Stimulated activated effector memory CD8-positive, alpha-beta T cell treated with anti-CD3 and anti-CD28 coated beads, Interleukin-12 subunit alpha, Interleukin-12 subunit beta, amount 100 ng/mL, for 72 hours (primary cell): ENCODE measurements around the gene FOXO3.

ENCODE experiments used
- ATAC-seq: fragments of 150-1000 bp; cut with Tn5 transposase; 2 replicates; pipeline ENCODE4 v1.10.0; 2021
- DNase-seq, 2 donors: peaks; one replicate each; pipeline ENCODE4 v3.0.0; 2021 to 2022; ENCODE audit warnings: low spot score in 2 of 2
- H3K27ac Mint-ChIP-seq: one replicate; pipeline ENCODE4 v1.8.0; 2022; ENCODE audit warnings: mild to moderate bottlenecking, mixed read lengths
- H3K36me3 Mint-ChIP-seq: one replicate; pipeline ENCODE4 v1.8.0; 2022; ENCODE audit warnings: mild to moderate bottlenecking, mixed read lengths
- H3K4me1 Mint-ChIP-seq: one replicate; pipeline ENCODE4 v1.8.0; 2022; ENCODE audit warnings: mixed read lengths
- H3K4me3 Mint-ChIP-seq: one replicate; pipeline ENCODE4 v1.8.0; 2022; ENCODE audit warnings: mild to moderate bottlenecking, mixed read lengths
- H3K9me3 Mint-ChIP-seq: one replicate; pipeline ENCODE4 v1.8.0; 2022; ENCODE audit warnings: mixed read lengths

The FOXO3 gene

DNA sequence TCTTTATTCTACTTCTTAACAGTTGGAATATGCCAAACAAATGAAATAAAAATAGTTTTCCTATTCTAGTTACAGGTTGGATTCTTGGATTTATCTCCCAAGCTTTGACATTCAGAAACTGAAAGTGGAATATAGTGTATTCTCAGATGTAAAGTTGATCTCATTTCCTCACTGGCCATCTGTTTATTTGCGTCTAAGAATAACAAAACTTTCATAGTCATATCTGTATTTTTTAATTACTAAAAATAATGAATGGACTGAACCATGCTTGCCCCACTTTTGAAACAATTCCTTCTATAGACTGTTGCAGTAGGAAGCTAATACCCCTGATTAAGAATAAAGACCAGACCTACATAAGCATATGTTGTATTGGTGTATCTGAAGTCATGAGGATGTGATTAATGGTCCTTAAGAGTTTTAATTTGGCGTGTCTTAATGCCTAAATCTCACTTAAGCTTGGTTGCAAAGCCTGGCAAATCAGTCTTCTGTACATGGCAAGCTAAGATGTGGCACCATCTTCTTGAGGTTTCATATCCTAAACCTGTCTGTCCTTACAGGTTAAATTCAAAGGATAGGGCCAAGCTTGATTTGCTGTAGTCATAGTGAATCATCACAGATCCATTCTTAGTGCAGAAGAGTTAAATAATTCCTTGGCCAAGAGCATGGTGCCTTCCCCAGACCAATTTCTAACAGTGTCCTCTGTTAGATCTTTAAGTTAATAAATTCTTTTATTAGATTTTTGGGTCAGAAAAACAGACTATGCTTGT is 58.9 kb downstream of the FOXO3 start:
- DNase-seq (no peak), ATAC-seq (no peak)
- Mint-ChIP-seq H3K9me3 (no peaks in the 10 kb centered on the region), H3K36me3 (peaks cover 6% of the 10 kb centered on the region), H3K4me1 (peaks cover 65% of the 10 kb centered on the region), H3K27ac (peak overlapping the region; percentile 46), H3K4me3 (no peak overlapping the region)

GRCh38 chr6:108621117-108621516 is 60.4 kb downstream of the FOXO3 start:
- peak overlapping the region; percentile 35 for H3K27ac Mint-ChIP-seq
- DNase-seq, result no peak
- peaks cover 57% of the 10 kb centered on the region for H3K4me1 Mint-ChIP-seq
- H3K9me3 Mint-ChIP-seq, result no peaks in the 10 kb centered on the region
- peak; percentile 97 for ATAC-seq
- H3K36me3 Mint-ChIP-seq, result peaks cover 6% of the 10 kb centered on the region
- no peak overlapping the region for H3K4me3 Mint-ChIP-seq

- no peak for ATAC-seq
- no peak for DNase-seq
- no peaks in the 10 kb centered on the region for H3K9me3 Mint-ChIP-seq
- peaks cover 6% of the 10 kb centered on the region for H3K36me3 Mint-ChIP-seq
- H3K4me3 Mint-ChIP-seq, result no peak overlapping the region
- peak overlapping the region; percentile 72 for H3K27ac Mint-ChIP-seq
- H3K4me1 Mint-ChIP-seq, result peaks cover 69% of the 10 kb centered on the region
Measured at GRCh38 chr6:108622641-108623298, 62.1 kb downstream of the FOXO3 start.

DNA sequence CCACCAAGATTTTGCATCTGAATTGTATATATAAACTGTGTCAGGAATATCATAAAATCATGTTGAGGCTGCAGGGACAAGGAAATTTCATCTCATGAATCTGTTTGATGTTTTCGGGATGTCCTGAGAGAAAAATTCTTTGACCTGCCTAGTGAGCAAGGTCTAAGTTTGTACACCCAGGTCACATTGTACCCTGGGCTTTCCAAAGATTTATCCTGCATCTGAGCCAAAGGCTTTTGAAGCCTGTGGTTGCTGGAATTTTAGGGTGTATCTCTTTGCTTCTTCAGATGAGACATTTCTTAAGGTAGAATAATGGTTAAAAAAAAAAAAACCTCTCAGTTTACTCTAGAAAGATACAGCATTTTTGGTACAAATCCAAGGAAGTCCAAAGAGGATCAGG is 63.3 kb downstream of the FOXO3 start:
- H3K9me3 Mint-ChIP-seq, result no peaks in the 10 kb centered on the region
- DNase-seq (no peak), ATAC-seq (no peak)
- peaks cover 6% of the 10 kb centered on the region for H3K36me3 Mint-ChIP-seq
- peaks cover 69% of the 10 kb centered on the region for H3K4me1 Mint-ChIP-seq
- no peak overlapping the region for H3K27ac Mint-ChIP-seq
- no peak overlapping the region for H3K4me3 Mint-ChIP-seq

DNA sequence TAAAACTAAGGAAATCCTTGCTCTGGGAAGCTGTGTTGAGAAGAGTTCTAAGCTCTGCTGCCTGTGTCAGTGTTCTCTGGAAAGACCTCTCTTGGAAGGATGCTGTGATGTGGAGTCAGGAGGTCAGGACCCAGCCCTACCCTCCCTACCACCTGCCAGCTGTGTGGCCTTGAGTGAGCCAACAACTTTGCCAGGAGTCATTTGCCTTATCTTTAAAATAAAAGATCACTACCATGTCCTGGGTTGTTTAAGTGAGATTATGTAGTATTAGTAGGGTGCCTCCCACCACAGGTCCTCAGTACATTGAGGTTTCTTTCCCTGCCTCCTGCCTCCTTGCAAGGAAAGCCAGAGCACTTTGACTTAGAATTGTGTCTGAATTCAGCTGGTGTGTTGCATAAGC is 64.9 kb downstream of the FOXO3 start:
- Mint-ChIP-seq H3K27ac (no peak overlapping the region), H3K4me1 (peaks cover 77% of the 10 kb centered on the region), H3K36me3 (peaks cover 6% of the 10 kb centered on the region), H3K4me3 (no peak overlapping the region), H3K9me3 (no peaks in the 10 kb centered on the region)
- no peak for DNase-seq
- no peak for ATAC-seq

DNA sequence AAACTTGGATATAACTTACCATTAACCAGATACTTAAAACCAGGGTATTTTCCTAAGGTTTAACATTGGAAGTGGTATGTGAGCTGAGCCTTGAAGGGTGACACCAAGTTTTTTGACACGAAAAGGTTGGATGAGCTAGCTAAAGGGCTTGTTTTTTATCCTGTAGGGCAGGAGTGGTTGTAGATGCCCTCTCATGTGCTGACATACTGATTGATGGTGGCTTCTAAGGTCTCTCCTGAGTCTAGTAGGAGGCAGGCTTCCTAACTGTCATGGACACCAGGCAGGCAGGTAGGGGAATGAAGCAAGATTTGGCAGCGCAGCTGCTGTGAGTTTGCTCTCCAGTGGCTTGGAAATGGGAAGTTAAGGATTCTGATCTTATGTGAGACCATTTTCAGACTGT is 66.1 kb downstream of the FOXO3 start:
- no peak for DNase-seq
- ATAC-seq, result no peak
- Mint-ChIP-seq H3K4me1 (peaks cover 79% of the 10 kb centered on the region), H3K27ac (no peak overlapping the region), H3K4me3 (no peak overlapping the region), H3K9me3 (no peaks in the 10 kb centered on the region), H3K36me3 (peaks cover 6% of the 10 kb centered on the region)

GRCh38 chr6:108627692-108628550 is 67.2 kb downstream of the FOXO3 start:
- Mint-ChIP-seq H3K9me3 (no peaks in the 10 kb centered on the region), H3K4me1 (peaks cover 75% of the 10 kb centered on the region)
- peak; percentile 90 for ATAC-seq

DNA sequence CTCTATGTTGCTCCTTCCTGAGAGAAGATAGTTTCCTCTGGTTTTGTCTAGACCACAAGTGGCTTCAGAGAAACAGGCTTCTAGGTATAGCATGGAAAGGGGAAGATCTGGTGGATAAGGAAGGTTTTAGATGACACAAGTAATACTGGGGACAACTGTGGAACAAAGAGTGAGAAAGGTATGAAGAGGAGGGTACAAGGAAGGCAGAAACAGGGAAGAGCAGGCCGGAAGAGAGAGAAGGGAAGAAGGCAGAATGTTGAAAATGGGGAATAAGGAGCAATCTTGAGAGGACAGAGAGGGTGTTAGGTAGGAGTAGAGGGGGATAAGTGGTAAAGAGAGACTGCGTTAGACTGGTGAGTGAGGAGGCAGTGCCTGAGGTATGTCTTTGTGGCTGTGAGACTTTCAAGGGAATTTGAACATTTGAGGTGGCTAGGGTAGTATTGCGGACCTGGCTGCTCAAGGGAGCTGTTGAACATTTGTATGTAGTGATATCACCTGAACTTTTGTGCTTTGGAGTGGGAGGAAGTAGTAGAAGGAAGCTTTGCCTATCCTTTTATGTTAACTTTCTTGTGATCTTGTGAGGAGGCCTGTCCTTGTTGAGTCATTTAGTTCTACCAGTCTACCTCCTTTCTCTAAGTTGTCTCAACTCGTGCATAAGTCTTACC is 69.5 kb downstream of the FOXO3 start:
- peak; percentile 85 for ATAC-seq
- peak overlapping the region; percentile 36 for H3K4me3 Mint-ChIP-seq
- H3K4me1 Mint-ChIP-seq, result peaks cover 81% of the 10 kb centered on the region
- H3K27ac Mint-ChIP-seq, result no peak overlapping the region
- peak in 1 of 2 donors; percentile 59 for DNase-seq
- H3K36me3 Mint-ChIP-seq, result no peaks in the 10 kb centered on the region
- H3K9me3 Mint-ChIP-seq, result no peaks in the 10 kb centered on the region

More at GRCh38 chr6:108627692-108628550, 67.2 kb downstream of the FOXO3 start:
- no peaks in the 10 kb centered on the region for H3K36me3 Mint-ChIP-seq
- H3K27ac Mint-ChIP-seq, result peak overlapping the region; percentile 58
- peak overlapping the region; percentile 39 for H3K4me3 Mint-ChIP-seq
- no peak for DNase-seq

DNA sequence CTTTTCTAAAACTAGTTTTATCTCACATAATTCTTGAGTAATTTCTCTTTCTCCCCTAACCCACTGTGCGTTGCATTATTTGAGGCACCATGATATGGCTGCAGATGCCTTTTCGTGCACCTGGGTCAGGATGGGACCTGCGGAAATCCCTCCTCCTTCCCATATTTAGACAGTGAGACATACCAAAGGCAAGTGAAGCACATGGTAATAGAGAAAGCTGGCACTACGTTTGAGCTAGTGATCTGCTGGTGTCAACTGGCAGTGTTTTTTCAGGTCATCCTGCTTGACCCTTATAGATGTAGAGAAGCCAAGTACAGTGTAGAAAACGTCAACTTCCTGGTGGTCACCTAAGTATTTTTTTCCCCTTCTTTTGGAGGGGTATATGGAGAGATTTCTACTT is 71.7 kb downstream of the FOXO3 start:
- Mint-ChIP-seq H3K4me1 (peaks cover 85% of the 10 kb centered on the region), H3K4me3 (no peak overlapping the region), H3K27ac (no peak overlapping the region), H3K9me3 (no peaks in the 10 kb centered on the region), H3K36me3 (no peaks in the 10 kb centered on the region)
- DNase-seq, result no peak
- ATAC-seq, result no peak

DNA sequence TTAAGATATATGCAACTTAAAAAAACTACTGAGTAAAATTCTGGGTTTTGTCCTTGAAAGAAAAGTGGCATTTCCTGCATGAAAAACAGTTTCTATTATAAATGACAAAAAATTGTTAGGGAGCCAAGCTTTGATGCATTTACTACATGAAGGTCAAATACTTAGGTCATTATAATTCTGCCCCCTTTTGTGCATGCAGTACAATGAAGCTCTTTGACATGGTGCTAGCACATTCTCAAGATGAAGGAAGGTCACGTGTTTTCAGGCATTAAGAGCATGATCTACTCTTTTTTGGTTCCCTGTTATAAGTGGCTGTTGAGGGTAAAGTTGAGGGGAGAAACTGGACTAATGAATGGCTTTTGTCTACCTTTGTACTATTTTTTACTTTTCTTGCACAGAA is 72.7 kb downstream of the FOXO3 start:
- ATAC-seq (no peak), DNase-seq (no peak)
- Mint-ChIP-seq H3K4me3 (no peak overlapping the region), H3K27ac (no peak overlapping the region), H3K9me3 (no peaks in the 10 kb centered on the region), H3K36me3 (peaks cover 5% of the 10 kb centered on the region), H3K4me1 (peaks cover 84% of the 10 kb centered on the region)

DNA sequence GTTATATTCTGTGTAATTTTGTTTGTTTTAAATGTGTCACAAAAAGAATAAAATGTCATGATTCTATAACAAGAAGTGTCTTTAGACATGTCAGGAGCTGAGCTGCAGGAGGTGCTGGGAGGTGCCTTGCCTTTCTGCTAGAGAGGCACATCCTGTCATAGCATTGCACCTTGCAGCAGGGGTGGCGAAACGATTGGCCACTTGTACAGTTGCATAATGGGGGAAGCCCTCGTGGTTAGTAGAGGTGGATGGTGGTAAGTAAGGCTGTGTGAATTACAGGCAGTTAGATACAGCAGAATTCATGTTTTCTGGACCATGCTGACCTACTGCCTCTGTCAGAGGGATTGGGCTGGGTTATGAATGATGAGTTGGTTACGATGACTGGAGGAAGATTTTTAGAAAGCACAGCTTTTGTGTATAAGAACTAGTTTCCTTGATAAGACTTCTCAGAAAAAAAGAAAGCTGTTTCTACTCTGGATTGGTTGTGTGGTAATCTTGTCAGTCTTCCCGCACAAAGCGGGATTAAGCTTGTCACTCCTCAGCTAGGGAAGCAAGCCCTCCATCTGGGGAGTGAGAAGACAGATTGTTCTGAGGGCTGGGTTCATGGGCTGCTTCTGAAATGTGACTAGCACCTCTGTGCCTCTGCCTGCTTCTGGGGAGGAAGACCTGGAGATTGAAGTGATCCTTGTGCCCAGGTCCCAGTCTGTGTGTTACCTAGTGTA is 74.9 kb downstream of the FOXO3 start:
- peak overlapping the region; percentile 20 for H3K27ac Mint-ChIP-seq
- DNase-seq (peak in 1 of 2 donors; percentile 74), ATAC-seq (peak; percentile 92)
- peaks cover 69% of the 10 kb centered on the region for H3K4me1 Mint-ChIP-seq
- peak overlapping the region; percentile 22 for H3K4me3 Mint-ChIP-seq
- peaks cover 5% of the 10 kb centered on the region for H3K36me3 Mint-ChIP-seq
- H3K9me3 Mint-ChIP-seq, result no peaks in the 10 kb centered on the region

DNA sequence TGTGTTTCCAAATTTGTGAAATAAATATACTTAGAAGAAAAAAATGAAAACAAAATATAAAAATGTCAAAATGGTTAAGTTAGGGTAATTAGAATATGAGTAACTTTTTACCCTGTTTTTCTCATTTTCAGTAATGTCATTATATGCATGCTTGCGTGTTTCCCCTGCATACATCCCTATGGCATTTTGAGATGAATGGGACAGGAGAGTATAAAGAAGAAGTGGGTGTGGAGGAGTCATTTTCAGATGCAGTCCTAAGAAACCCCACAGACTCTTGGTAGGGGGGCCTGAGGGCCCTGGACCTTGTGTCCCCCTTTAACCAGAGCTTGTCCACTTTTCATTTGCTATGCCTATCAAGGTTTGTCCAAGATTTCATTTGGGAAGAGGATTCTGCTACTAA is 77.2 kb downstream of the FOXO3 start:
- peaks cover 52% of the 10 kb centered on the region for H3K4me1 Mint-ChIP-seq

GRCh38 chr6:108638993-108639392 is 78.3 kb downstream of the FOXO3 start:
- no peak overlapping the region for H3K27ac Mint-ChIP-seq
- no peak for DNase-seq
- no peak for ATAC-seq
- H3K4me3 Mint-ChIP-seq, result no peak overlapping the region
- H3K36me3 Mint-ChIP-seq, result peaks cover 5% of the 10 kb centered on the region
- H3K4me1 Mint-ChIP-seq, result peaks cover 54% of the 10 kb centered on the region
- H3K9me3 Mint-ChIP-seq, result no peaks in the 10 kb centered on the region

More for the DNA sequence above, 77.2 kb downstream of the FOXO3 start:
- Mint-ChIP-seq H3K4me3 (no peak overlapping the region), H3K9me3 (no peaks in the 10 kb centered on the region), H3K27ac (peak overlapping the region; percentile 57), H3K36me3 (peaks cover 5% of the 10 kb centered on the region)
- ATAC-seq (peak; percentile 63), DNase-seq (no peak)

DNA sequence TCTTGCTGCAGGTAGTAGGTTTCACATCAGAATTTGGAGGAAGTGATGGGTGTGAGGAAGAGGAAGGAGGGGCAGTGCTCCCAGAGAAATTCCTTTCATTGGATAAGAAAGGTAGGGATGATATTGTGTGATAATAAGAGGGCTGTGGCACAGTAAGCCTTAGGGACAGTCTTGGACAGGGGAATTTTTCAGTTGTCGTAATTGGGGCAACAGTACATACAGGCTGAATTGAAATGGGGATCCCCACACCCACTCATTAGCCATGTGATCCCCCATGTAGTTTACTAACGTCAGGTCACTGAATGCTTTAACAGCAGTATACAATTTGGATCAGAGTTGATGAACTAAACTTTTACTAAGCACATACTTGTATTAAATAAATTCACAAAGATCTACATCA is 79.4 kb downstream of the FOXO3 start:
- DNase-seq (no peak), ATAC-seq (no peak)
- Mint-ChIP-seq H3K27ac (no peak overlapping the region), H3K4me3 (no peak overlapping the region), H3K36me3 (peaks cover 5% of the 10 kb centered on the region), H3K4me1 (peaks cover 56% of the 10 kb centered on the region), H3K9me3 (no peaks in the 10 kb centered on the region)
